Activated gamma-delta T cell treated with anti-CD3 and anti-CD28 coated beads, Interleukin-2, amount 50 U/mL, for 16 hours (primary cell): ENCODE results near the gene CREG2.
A peak's percentile ranks its signal among the peaks of the same experiment; 100 is the strongest.

Experiments
- DNase-seq: peaks from one replicate; pipeline ENCODE4 v3.0.0-alpha.2; 2020; ENCODE audit warnings: low read depth

CREG2 gene

GRCh38 chr2:101308432-101309210 lies 78.7 kb downstream of the CREG2 start, which contains the start of gene RNF149:
RNF149 (minus strand) TSS chr2:101308701; CDS start chr2:101308588, 113 bp downstream.
- peak; percentile 87 for DNase-seq

- DNase-seq = peak; percentile 19
Observed at GRCh38 chr2:101307950-101308431, 79.3 kb downstream of the CREG2 start.

- no peak for DNase-seq
Observed at GRCh38 chr2:101307503-101307902, 79.8 kb downstream of the CREG2 start.

- DNase-seq = no peak
Observed at GRCh38 chr2:101306410-101306809, 80.9 kb downstream of the CREG2 start.

GRCh38 chr2:101305492-101306078 lies 81.7 kb downstream of the CREG2 start:
- no peak for DNase-seq

- DNase-seq = no peak
Observed at GRCh38 chr2:101305035-101305434, 82.3 kb downstream of the CREG2 start.

GRCh38 chr2:101303688-101304087 lies 83.6 kb downstream of the CREG2 start:
- DNase-seq = no peak

GRCh38 chr2:101302016-101302415 lies 85.3 kb downstream of the CREG2 start:
- DNase-seq = no peak

- DNase-seq = no peak
Observed at GRCh38 chr2:101300836-101301235, 86.5 kb downstream of the CREG2 start.

GRCh38 chr2:101300164-101300563 lies 87.1 kb downstream of the CREG2 start:
- DNase-seq = no peak

- no peak for DNase-seq
Observed at GRCh38 chr2:101299604-101300003, 87.7 kb downstream of the CREG2 start.

- DNase-seq = no peak
Observed at GRCh38 chr2:101297383-101297782, 89.9 kb downstream of the CREG2 start.

- no peak for DNase-seq
Observed at GRCh38 chr2:101296371-101296770, 90.9 kb downstream of the CREG2 start.

- no peak for DNase-seq
Observed at GRCh38 chr2:101295895-101296294, 91.4 kb downstream of the CREG2 start.
